HFFc6 (cell line): Measurements from ENCODE around the gene PPFIBP1. TPM values are rescaled to one million over a fixed set of nuclear protein-coding genes. Genes with fewer than 3 reads are reported as not detected.
A peak's percentile ranks its signal among the peaks of the same experiment; 100 is the strongest.
"Not testable (repeated sequence)": the region's sequence is repeated elsewhere in the genome, so short reads cannot be mapped to it uniquely, and the experiment has no call there.

ENCODE experiments used
- DNase-seq: peaks from one replicate; pipeline ENCODE4 v3.0.0-alpha.2; 2018
- H3K27ac Mint-ChIP-seq: 2 replicates; pipeline ENCODE4 v1.8.0; 2020; ENCODE audit warnings: mild to moderate bottlenecking, mixed read lengths
- H3K27me3 Mint-ChIP-seq: 2 replicates; pipeline ENCODE4 v1.8.0; 2021; ENCODE audit warnings: mild to moderate bottlenecking, moderate library complexity, mixed read lengths; ENCODE audit not compliant: insufficient read depth
- H3K36me3 Mint-ChIP-seq: 2 replicates; pipeline ENCODE4 v1.8.0; 2021; ENCODE audit warnings: low read depth, mixed read lengths
- H3K4me1 Mint-ChIP-seq: 2 replicates; pipeline ENCODE4 v1.8.0; 2020; ENCODE audit warnings: low read depth, mixed read lengths
- H3K4me3 Mint-ChIP-seq: 2 replicates; pipeline ENCODE4 v1.8.0; 2020; ENCODE audit warnings: mild to moderate bottlenecking, moderate library complexity, mixed read lengths
- H3K9me3 Mint-ChIP-seq: 2 replicates; pipeline ENCODE4 v1.8.0; 2020; ENCODE audit warnings: mild to moderate bottlenecking, mixed read lengths
- total RNA-seq, 6 experiments: library from RNA; stranded (reverse); fragmentation: NEBNext Ultra II Directional; extraction: Animal tissue kit (Norgen Biotek cat#: 25700); gene quantifications; 2 replicates in 1 of 6; 3 replicates in 5 of 6; pipeline ENCODE4 v1.2.3, GENCODE V29; 2021
- TF ChIP-seq, protein P1 (sequence below): fragments of 200-600 bp; sonication (generic); IDR thresholded peaks from 2 replicates; pipeline ENCODE4 v1.5.0; 2021; ENCODE audit warnings: antibody characterized with exemption, mild to moderate bottlenecking

The PPFIBP1 gene
- total RNA-seq, 6 experiments from 2014 or later: 79.1 to 104 (median 92.0) TPM

GRCh38 chr12:27592548-27592947 is 68.5 kb downstream of the PPFIBP1 start:
- H3K36me3 Mint-ChIP-seq: peaks cover 33% of the 10 kb centered on the region
- H3K4me3 Mint-ChIP-seq: no peak overlapping the region
- DNase-seq: peak; percentile 77
- H3K4me1 Mint-ChIP-seq: peaks cover 77% of the 10 kb centered on the region
- H3K27me3 Mint-ChIP-seq: peaks cover 4% of the 10 kb centered on the region; the same call in 1 of the 2 replicates
- TF ChIP-seq, protein P1, sequence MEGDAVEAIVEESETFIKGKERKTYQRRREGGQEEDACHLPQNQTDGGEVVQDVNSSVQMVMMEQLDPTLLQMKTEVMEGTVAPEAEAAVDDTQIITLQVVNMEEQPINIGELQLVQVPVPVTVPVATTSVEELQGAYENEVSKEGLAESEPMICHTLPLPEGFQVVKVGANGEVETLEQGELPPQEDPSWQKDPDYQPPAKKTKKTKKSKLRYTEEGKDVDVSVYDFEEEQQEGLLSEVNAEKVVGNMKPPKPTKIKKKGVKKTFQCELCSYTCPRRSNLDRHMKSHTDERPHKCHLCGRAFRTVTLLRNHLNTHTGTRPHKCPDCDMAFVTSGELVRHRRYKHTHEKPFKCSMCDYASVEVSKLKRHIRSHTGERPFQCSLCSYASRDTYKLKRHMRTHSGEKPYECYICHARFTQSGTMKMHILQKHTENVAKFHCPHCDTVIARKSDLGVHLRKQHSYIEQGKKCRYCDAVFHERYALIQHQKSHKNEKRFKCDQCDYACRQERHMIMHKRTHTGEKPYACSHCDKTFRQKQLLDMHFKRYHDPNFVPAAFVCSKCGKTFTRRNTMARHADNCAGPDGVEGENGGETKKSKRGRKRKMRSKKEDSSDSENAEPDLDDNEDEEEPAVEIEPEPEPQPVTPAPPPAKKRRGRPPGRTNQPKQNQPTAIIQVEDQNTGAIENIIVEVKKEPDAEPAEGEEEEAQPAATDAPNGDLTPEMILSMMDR: no peak
- H3K27ac Mint-ChIP-seq: peak overlapping the region; percentile 80
- no peaks in the 10 kb centered on the region for H3K9me3 Mint-ChIP-seq

DNA sequence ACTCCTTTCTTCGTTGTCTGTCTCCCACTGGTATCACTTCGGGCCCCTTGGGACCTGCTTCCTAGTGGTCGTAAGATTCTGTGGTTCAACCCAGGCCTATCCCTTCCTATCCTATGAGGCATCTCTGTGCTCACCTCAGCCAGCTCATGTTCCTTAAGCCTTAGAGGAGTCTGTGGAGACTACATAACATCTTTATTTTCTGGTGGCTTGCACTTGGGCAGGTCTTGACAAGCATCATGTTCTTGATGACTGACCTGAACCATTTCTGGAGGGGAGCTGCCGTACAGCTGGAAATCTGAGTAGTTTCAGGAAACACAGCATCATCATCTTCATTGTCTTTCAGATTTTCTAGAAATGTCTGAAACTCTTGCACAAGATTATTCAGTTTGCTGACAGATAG is 69.3 kb downstream of the PPFIBP1 start:
- DNase-seq: no peak
- Mint-ChIP-seq H3K36me3 (peaks cover 38% of the 10 kb centered on the region), H3K4me3 (no peak overlapping the region), H3K4me1 (peaks cover 74% of the 10 kb centered on the region), H3K9me3 (peaks cover 4% of the 10 kb centered on the region), H3K27me3 (peaks cover 4% of the 10 kb centered on the region; the same call in 1 of the 2 replicates), H3K27ac (peak overlapping the region; percentile 80)
- TF ChIP-seq, protein P1: no peak

DNA sequence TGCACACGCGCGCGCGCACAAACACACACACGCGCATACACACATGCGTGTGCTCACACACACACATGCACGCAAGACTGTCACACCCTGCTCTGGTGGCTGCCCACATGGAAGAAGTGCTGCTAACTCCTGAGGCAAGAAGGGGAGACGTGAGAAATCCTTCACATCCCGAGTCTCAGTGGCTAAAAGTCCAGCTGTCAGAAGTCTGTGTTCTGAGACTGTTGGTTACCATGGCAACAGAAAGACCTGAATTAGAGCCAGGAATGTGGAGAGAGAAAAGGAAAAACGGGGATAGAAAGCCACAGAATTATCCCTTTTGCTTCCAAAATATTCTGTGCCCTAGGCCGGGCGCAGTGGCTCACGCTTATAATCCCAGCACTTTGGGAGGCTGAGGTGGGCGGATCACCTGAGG is 71.2 kb downstream of the PPFIBP1 start:
- Mint-ChIP-seq H3K36me3 (peaks cover 52% of the 10 kb centered on the region), H3K9me3 (peaks cover 7% of the 10 kb centered on the region), H3K27ac (peak overlapping the region; percentile 96), H3K4me3 (peak overlapping the region; percentile 65), H3K27me3 (peaks cover 4% of the 10 kb centered on the region; the same call in 1 of the 2 replicates), H3K4me1 (peaks cover 85% of the 10 kb centered on the region)
- DNase-seq: peak; percentile 93
- TF ChIP-seq, protein P1: no peak

- Mint-ChIP-seq H3K27ac (peak overlapping the region; percentile 54), H3K36me3 (peaks cover 36% of the 10 kb centered on the region), H3K4me1 (peaks cover 86% of the 10 kb centered on the region)
- DNase-seq, H3K9me3 Mint-ChIP-seq, H3K27me3 Mint-ChIP-seq, H3K4me3 Mint-ChIP-seq: not testable (repeated sequence)
Measured at GRCh38 chr12:27598866-27599265, 74.9 kb downstream of the PPFIBP1 start.

DNA sequence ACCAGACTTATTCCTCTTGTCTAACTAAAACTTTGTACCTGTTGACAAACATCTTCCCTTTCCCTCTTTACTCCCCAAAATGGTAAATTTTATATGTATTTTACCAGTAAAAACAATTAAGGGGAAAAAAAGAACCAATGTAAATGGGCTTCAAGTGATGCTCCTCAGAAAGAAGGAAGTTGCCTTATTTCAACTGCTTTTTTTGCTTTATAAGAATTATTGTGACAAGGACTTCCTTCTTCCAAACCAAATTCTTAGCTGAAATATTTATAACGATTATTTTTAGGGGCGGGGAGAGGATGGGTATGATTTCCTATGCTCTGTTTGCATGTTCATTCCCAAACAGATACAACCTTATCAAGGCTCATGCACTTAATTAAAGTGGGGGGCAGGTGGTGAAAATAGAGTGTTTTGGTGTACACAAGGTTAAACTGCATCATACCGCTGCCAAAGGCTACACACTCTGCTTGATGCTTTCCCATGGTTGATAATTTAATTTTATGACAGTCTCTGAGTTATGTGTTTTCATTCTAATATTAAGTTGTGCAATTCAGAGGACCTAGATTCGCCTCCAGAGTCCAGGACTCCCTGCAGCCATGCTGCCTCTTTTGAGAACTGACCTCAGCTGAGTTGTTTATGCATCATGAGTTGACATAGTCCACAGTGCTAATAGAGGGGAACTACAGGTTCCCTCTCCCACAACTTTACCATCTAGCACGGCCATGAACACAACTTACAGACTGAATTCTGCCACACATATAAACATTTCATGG is 77.2 kb downstream of the PPFIBP1 start:
- not testable (repeated sequence) for H3K27me3 Mint-ChIP-seq, H3K9me3 Mint-ChIP-seq, H3K4me3 Mint-ChIP-seq, DNase-seq
- 0 out of 2 replicates have a peak overlapping the region, but pooled peaks have one; percentile 18 for H3K27ac Mint-ChIP-seq
- peaks cover 42% of the 10 kb centered on the region for H3K36me3 Mint-ChIP-seq
- H3K4me1 Mint-ChIP-seq: peaks cover 72% of the 10 kb centered on the region

DNA sequence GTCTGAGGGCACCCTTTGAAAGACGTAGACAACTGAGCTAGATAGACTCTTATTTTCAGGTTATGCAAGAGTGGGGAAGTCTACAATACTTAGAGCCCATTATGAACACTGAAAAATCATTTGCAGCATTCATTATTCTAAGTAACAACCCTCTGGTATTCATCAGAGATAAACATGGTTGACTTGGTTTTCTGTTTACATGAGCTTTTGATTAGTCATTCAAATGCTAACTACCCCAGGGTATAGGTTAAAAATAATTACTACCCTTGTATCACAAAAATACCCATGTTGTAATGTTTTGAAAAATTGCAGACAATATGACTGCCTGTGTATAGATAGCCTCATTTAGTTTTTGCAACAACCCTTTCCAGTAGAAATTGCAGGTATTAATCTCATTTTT is 78.5 kb downstream of the PPFIBP1 start:
- peaks cover 7% of the 10 kb centered on the region for H3K9me3 Mint-ChIP-seq
- H3K36me3 Mint-ChIP-seq: peaks cover 37% of the 10 kb centered on the region
- no peak overlapping the region for H3K4me3 Mint-ChIP-seq
- peak; percentile 46 for DNase-seq
- H3K4me1 Mint-ChIP-seq: peaks cover 78% of the 10 kb centered on the region
- TF ChIP-seq, protein P1: no peak
- H3K27ac Mint-ChIP-seq: peak overlapping the region; percentile 26; the same call in 1 of the 2 replicates
- no peaks in the 10 kb centered on the region for H3K27me3 Mint-ChIP-seq
